IMR-90 (cell line): ENCODE measurements around the gene CUBN.

Experiments
- CEBPB ChIP-seq: IDR thresholded peaks from 2 replicates; pipeline ENCODE4 v1.6.1; 2012; ENCODE audit warnings: low read depth, low read length, improper control_type of control experiment
- FOS ChIP-seq: fragments of 150-350 bp; IDR thresholded peaks from 2 replicates; pipeline ENCODE4 v1.6.1; 2016; ENCODE audit warnings: low read depth, low read length
- MXI1 ChIP-seq: IDR thresholded peaks from 2 replicates; pipeline ENCODE4 v1.6.1; 2012; ENCODE audit warnings: low read depth, mild to moderate bottlenecking, low read length, moderate library complexity, borderline replicate concordance
- POLR2A ChIP-seq: IDR thresholded peaks from 2 replicates; pipeline ENCODE4 v1.6.1; 2012; ENCODE audit warnings: mild to moderate bottlenecking, low read depth, low read length
- SMC3 ChIP-seq: fragments of 150-350 bp; IDR thresholded peaks from 2 replicates; pipeline ENCODE4 v1.6.1; 2016; ENCODE audit warnings: low read depth, mild to moderate bottlenecking, antibody characterized with exemption, low read length, moderate library complexity
- TF ChIP-seq, protein P1 (sequence below): conservative IDR thresholded peaks from 2 replicates; pipeline ENCODE4 v1.5.1; 2012; ENCODE audit warnings: mild to moderate bottlenecking, low read depth, low read length, improper control_type of control experiment

DNA sequence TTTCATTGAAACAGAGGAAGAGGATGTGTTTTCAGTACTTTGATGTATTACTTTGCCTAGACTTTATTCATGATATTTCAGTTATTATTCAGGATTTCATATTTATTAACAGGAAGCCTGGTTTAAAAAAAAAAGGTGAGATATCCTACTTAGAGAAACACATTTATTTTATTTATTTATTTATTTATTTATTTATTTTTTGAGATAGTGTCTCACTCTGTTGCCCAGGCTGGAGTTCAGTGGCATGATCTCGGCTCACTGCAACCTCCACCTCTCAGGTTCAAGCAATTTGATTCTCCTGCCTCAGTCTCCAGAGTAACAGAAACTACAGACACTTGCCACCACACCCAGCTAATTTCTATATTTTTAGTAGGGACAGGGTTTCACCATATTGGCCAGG lies 47.4 kb upstream of the CUBN start:
- TF ChIP-seq POLR2A (no peak), MXI1 (no peak), FOS (no peak), SMC3 (no peak), CEBPB (no peak)
- TF ChIP-seq, protein P1, sequence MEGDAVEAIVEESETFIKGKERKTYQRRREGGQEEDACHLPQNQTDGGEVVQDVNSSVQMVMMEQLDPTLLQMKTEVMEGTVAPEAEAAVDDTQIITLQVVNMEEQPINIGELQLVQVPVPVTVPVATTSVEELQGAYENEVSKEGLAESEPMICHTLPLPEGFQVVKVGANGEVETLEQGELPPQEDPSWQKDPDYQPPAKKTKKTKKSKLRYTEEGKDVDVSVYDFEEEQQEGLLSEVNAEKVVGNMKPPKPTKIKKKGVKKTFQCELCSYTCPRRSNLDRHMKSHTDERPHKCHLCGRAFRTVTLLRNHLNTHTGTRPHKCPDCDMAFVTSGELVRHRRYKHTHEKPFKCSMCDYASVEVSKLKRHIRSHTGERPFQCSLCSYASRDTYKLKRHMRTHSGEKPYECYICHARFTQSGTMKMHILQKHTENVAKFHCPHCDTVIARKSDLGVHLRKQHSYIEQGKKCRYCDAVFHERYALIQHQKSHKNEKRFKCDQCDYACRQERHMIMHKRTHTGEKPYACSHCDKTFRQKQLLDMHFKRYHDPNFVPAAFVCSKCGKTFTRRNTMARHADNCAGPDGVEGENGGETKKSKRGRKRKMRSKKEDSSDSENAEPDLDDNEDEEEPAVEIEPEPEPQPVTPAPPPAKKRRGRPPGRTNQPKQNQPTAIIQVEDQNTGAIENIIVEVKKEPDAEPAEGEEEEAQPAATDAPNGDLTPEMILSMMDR = no peak
